Pulmonary artery endothelial cell (primary cell): ENCODE results near the gene PEX3. TPM values are rescaled to one million over a fixed set of nuclear protein-coding genes. Genes with fewer than 3 reads are reported as not detected.

Experiments used
- DNase-seq: peaks from one replicate; pipeline ENCODE4 v3.0.0-alpha.2; 2011; ENCODE audit warnings: low read depth, low spot score
- total RNA-seq: library from RNA; depleted of rRNA; stranded (reverse); fragments of >200 nt; gene quantifications from 2 replicates; pipeline ENCODE4 v1.2.3, GENCODE V29; 2014

Gene PEX3
- total RNA-seq, 1 donor from 2014 or later, result 26.2 TPM

- DNase-seq, result no peak
Measured at GRCh38 chr6:143536866-143537691, 86.5 kb downstream of the PEX3 start.

- DNase-seq, result no peak
Measured at GRCh38 chr6:143538374-143538773, 87.8 kb downstream of the PEX3 start.

DNA sequence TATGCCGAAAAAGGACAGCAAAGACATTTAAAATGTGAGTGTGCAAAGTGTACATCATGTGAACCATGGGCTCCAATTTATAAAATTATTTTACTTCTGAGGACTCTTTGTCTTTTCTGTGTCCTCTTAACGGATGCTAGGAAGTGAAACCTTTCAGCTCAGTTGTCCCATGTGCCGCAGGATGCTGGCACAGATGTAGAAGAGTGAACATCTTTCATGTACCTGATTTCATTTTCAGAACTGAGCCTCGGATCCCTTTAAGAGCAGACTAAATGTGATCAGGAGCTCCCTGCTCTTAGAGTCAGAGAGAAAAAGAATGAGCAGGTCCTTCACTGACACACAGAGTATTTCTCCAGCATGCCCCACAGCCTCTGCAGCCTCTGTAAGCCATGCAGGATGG is 88.5 kb downstream of the PEX3 start:
- DNase-seq, result no peak

GRCh38 chr6:143539734-143540133 is 89.1 kb downstream of the PEX3 start:
- DNase-seq, result no peak

GRCh38 chr6:143540192-143540591 is 89.6 kb downstream of the PEX3 start:
- no peak for DNase-seq

Other genes with a start within 250 kb of the PEX3 start
- gene ADAT2, start 110 bp upstream of the PEX3 start, total RNA-seq, result 4.8 and 5.5 TPM in 2 replicates
- gene FUCA2, start 60.9 kb downstream of the PEX3 start, total RNA-seq, result 36.5 and 38.7 TPM in 2 replicates
- 137 and 209 TPM in 2 replicates for gene PHACTR2, start 227.2 kb downstream of the PEX3 start, total RNA-seq